RWPE2 (cell line): ENCODE data around the gene CLDN6.

ENCODE experiments used
- ATAC-seq: fragments of 200-7000 bp; cut with Tn5 transposase; 3 replicates; pipeline ENCODE4 v1.9.1; 2021; ENCODE audit warnings: low read depth
- DNase-seq: peaks from one replicate; pipeline ENCODE4 v3.0.0-alpha.2; 2020; ENCODE audit warnings: low spot score
- H3K27ac ChIP-seq: fragments of 450-650 bp; 2 replicates; pipeline ENCODE4 v1.5.1; 2017; ENCODE audit warnings: mild to moderate bottlenecking; ENCODE audit not compliant: poor library complexity, severe bottlenecking
- H3K27me3 ChIP-seq: fragments of 250-450 bp; sonication (Bioruptor Pico); 2 replicates; pipeline ENCODE4 v1.5.1; 2021; ENCODE audit warnings: mild to moderate bottlenecking, moderate library complexity; ENCODE audit not compliant: insufficient read depth, poor library complexity, severe bottlenecking
- H3K36me3 ChIP-seq: fragments of 250-450 bp; sonication (Bioruptor Pico); 2 replicates; pipeline ENCODE4 v1.5.1; 2020; ENCODE audit warnings: low read depth, mild to moderate bottlenecking, moderate library complexity
- H3K4me1 ChIP-seq: fragments of 250-450 bp; sonication (Bioruptor Pico); 2 replicates; pipeline ENCODE4 v1.5.1; 2021; ENCODE audit warnings: mild to moderate bottlenecking, moderate library complexity; ENCODE audit not compliant: insufficient read depth, poor library complexity, severe bottlenecking
- H3K4me3 ChIP-seq: fragments of 250-450 bp; sonication (Bioruptor Pico); 2 replicates; pipeline ENCODE4 v1.5.1; 2021; ENCODE audit warnings: mild to moderate bottlenecking, moderate library complexity; ENCODE audit not compliant: severe bottlenecking
- H3K9me3 ChIP-seq: fragments of 250-450 bp; sonication (Bioruptor Pico); 2 replicates; pipeline ENCODE4 v1.5.1; 2021; ENCODE audit warnings: mild to moderate bottlenecking, moderate library complexity; ENCODE audit not compliant: severe bottlenecking
- TF ChIP-seq, protein P1 (sequence below): fragments of 450-650 bp; IDR thresholded peaks from one replicate; pipeline ENCODE4 v1.5.1; 2017; ENCODE audit warnings: mild to moderate bottlenecking, moderate library complexity; ENCODE audit not compliant: poor library complexity, severe bottlenecking

The CLDN6 gene

DNA sequence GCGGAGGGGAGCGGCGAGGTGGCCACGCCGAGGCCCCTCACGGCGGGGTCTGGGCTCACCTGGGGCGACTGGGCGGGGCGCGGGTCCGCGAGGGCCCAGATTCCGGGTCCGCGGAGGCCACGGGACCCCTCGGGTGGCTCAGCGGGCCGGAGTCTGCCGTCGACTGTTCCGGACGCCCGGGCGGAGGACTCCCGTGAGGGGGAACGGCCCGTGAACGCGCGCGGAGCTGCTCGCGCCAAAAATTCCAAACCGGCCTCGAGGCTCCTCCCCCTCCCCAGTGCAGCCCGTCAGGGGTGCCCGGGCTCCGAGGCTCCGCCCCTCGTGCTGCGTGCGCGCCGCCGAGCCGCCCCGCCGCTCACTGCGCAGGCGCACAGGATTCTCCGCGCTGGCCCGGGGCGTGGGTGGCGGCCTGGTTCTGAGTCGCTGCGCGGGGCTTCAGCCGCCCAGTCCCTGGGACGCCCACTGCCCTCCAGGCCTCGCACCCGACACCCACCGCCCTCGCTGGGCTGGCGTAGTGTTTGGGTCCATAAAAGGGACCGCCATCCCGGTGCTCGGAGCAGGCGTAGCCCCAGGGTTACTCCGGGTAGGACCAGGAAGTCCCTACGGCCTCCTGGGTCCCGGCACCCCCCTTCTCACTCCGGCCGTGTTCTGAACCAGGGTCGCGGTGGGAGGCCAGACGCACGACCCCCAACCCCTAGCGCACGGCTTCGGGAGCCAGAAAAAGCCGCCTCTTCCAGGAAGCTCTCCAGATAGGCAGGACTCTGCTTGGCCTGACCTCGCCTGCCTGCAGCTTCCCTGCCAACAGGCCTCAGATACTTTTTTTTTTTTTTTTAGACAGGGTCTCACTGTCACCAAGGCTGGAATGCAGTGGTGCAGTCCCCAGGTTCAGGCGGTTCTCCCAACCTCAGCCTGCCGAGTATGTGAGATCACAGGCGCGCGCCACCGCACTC, 37.5 kb downstream of the CLDN6 start, which contains the start of gene PKMYT1:
Gene PKMYT1 (minus strand): TSS at position 220 of the 950 bp plus-strand sequence. CDS start 789 bp downstream, outside the sequence.
- DNase-seq: peak; percentile 88
- Histone ChIP-seq H3K36me3 (peaks cover 34% of the 10 kb centered on the region), H3K27me3 (no peaks in the 10 kb centered on the region), H3K4me1 (peaks cover 11% of the 10 kb centered on the region), H3K4me3 (peak within 1 kb of the TSS; percentile 74), H3K9me3 (no peaks in the 10 kb centered on the region), H3K27ac (peak within 1 kb of the TSS; percentile 71)
- TF ChIP-seq, protein P1, sequence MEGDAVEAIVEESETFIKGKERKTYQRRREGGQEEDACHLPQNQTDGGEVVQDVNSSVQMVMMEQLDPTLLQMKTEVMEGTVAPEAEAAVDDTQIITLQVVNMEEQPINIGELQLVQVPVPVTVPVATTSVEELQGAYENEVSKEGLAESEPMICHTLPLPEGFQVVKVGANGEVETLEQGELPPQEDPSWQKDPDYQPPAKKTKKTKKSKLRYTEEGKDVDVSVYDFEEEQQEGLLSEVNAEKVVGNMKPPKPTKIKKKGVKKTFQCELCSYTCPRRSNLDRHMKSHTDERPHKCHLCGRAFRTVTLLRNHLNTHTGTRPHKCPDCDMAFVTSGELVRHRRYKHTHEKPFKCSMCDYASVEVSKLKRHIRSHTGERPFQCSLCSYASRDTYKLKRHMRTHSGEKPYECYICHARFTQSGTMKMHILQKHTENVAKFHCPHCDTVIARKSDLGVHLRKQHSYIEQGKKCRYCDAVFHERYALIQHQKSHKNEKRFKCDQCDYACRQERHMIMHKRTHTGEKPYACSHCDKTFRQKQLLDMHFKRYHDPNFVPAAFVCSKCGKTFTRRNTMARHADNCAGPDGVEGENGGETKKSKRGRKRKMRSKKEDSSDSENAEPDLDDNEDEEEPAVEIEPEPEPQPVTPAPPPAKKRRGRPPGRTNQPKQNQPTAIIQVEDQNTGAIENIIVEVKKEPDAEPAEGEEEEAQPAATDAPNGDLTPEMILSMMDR: no peak
- peak; percentile 72 for ATAC-seq

GRCh38 chr16:2979669-2980226, 38.2 kb downstream of the CLDN6 start:
- peaks cover 11% of the 10 kb centered on the region for H3K4me1 ChIP-seq
- no peak for DNase-seq
- peak overlapping the region; percentile 71 for H3K27ac ChIP-seq

DNA sequence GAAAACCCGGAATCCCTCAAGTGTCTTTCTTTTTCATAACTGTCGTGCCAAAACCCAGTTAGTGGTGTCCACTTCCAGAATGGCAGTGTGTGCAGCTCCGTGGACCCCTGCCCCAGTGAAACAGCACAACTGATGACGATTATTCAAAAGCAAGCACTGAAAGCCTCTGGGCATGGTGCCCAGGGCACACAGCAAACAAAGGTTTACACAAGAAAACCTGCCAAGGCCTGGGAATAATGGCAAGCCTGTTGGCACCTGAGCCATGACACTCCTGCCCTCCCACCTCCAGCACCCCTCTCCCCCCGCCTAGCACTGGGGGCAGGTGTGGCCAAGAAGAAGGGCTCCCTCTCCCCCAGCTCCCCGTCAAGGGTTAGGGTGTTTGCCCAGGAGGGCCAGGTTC, 40.5 kb downstream of the CLDN6 start:
- Histone ChIP-seq H3K4me3 (no peak overlapping the region), H3K27ac (peak overlapping the region; percentile 71), H3K9me3 (no peaks in the 10 kb centered on the region), H3K27me3 (no peaks in the 10 kb centered on the region), H3K36me3 (peaks cover 58% of the 10 kb centered on the region), H3K4me1 (peaks cover 5% of the 10 kb centered on the region)
- TF ChIP-seq, protein P1: no peak
- DNase-seq (no peak), ATAC-seq (no peak)

More at GRCh38 chr16:2979669-2980226, 38.2 kb downstream of the CLDN6 start:
- Histone ChIP-seq H3K36me3 (peaks cover 41% of the 10 kb centered on the region), H3K4me3 (peak overlapping the region; percentile 74), H3K27me3 (no peaks in the 10 kb centered on the region), H3K9me3 (no peaks in the 10 kb centered on the region)
- ATAC-seq: peak; percentile 12
- TF ChIP-seq, protein P1: no peak

DNA sequence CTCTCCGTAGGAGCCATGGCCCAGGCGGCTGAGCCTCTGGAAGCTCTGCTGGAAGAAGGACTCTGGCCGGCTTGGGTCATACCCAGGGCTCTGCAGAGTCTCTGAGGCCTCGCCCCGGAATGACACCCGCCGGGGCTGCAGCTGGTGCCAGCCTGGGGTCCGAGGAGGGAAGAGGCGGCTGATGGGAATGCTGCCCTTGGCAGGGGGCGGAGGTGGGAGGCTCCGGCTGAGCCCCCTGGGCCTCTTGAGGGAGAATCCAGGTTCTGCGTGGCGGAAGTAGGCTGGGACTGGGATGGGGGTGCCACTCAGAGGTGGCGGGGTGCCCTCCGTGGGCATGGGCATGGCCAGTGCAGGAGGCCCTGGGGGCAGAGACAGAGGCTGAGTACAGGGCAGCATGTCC, 41.3 kb downstream of the CLDN6 start:
- H3K4me1 ChIP-seq: peaks cover 5% of the 10 kb centered on the region
- ATAC-seq (no peak), DNase-seq (no peak)
- H3K27ac ChIP-seq: no peak overlapping the region
- H3K4me3 ChIP-seq: no peak overlapping the region
- TF ChIP-seq, protein P1: no peak
- H3K27me3 ChIP-seq: no peaks in the 10 kb centered on the region
- H3K9me3 ChIP-seq: no peaks in the 10 kb centered on the region
- H3K36me3 ChIP-seq: peaks cover 63% of the 10 kb centered on the region
